SU-DHL-6 (cell line): ENCODE measurements around the gene TRMT5.

Source experiments
- H2AFZ ChIP-seq: fragments of 200-600 bp; sonication (generic); 2 replicates; pipeline ENCODE4 v1.6.1; 2014; ENCODE audit warnings: low read depth, mild to moderate bottlenecking, moderate library complexity, mixed read lengths, antibody characterized with exemption, low read length; ENCODE audit not compliant: severe bottlenecking
- H3F3A ChIP-seq: fragments of 200-600 bp; shearing (Covaris generic); 2 replicates; pipeline ENCODE4 v1.6.0; 2016; ENCODE audit warnings: antibody characterized with exemption, mild to moderate bottlenecking; ENCODE audit not compliant: insufficient read depth
- H3K27ac ChIP-seq: fragments of 200-600 bp; sonication (generic); 2 replicates; pipeline ENCODE4 v1.5.1; 2016; ENCODE audit warnings: low read depth, mild to moderate bottlenecking, low read length, moderate library complexity, mixed read lengths
- H3K27me3 ChIP-seq: fragments of 200-600 bp; sonication (generic), shearing (Covaris generic); 2 replicates; pipeline ENCODE4 v1.6.0; 2014; ENCODE audit warnings: mild to moderate bottlenecking, low read length
- H3K36me3 ChIP-seq: fragments of 200-600 bp; sonication (generic); 2 replicates; pipeline ENCODE4 v1.6.1; 2014; ENCODE audit warnings: mild to moderate bottlenecking, low read length, mixed read lengths
- H3K4me2 ChIP-seq: fragments of 300-600, 200-600 bp; shearing (Covaris generic), sonication (generic); 2 replicates; pipeline ENCODE4 v1.6.0; 2014; ENCODE audit warnings: low read length, low read depth, mild to moderate bottlenecking; ENCODE audit not compliant: poor library complexity, severe bottlenecking
- H3K4me3 ChIP-seq: fragments of 200-600 bp; sonication (generic); 2 replicates; pipeline ENCODE4 v1.5.1; 2014; ENCODE audit warnings: antibody characterized with exemption, low read length, mild to moderate bottlenecking, mixed read lengths; ENCODE audit not compliant: insufficient read depth, poor library complexity, severe bottlenecking
- H3K79me2 ChIP-seq: fragments of 200-600 bp; sonication (generic); 2 replicates; pipeline ENCODE4 v1.6.1; 2014; ENCODE audit warnings: mild to moderate bottlenecking, low read length, moderate library complexity; ENCODE audit not compliant: insufficient read depth
- H3K9ac ChIP-seq: fragments of 200-600 bp; sonication (generic); 2 replicates; pipeline ENCODE4 v1.7.0; 2014; ENCODE audit warnings: mild to moderate bottlenecking, low read length
- H3K9me2 ChIP-seq: fragments of 200-600 bp; sonication (generic); replicated peaks from 2 replicates; pipeline ENCODE4 v1.6.1; 2014; ENCODE audit warnings: low read length; ENCODE audit not compliant: insufficient read depth
- H3K9me3 ChIP-seq: fragments of 200-600 bp; sonication (generic); 2 replicates; pipeline ENCODE4 v1.6.1; 2014; ENCODE audit warnings: low read length, mixed read lengths; ENCODE audit not compliant: insufficient read depth
- H4K20me1 ChIP-seq: fragments of 200-600 bp; sonication (generic); 2 replicates; pipeline ENCODE4 v1.6.1; 2014; ENCODE audit warnings: low read depth, mild to moderate bottlenecking, antibody characterized with exemption, low read length, moderate library complexity, mixed read lengths
- CTCF ChIP-seq: fragments of 200-600 bp; sonication (generic); IDR thresholded peaks from one replicate; pipeline ENCODE4 v1.5.1; 2017; ENCODE audit warnings: antibody characterized with exemption, mild to moderate bottlenecking, low read length, moderate library complexity; ENCODE audit not compliant: insufficient read depth, poor library complexity, severe bottlenecking
- EZH2phosphoT487 ChIP-seq: fragments of 200-600 bp; sonication (generic), shearing (Covaris generic); conservative IDR thresholded peaks from 2 replicates; pipeline ENCODE4 v1.6.1; 2018; ENCODE audit warnings: mild to moderate bottlenecking, antibody characterized with exemption, low read length, moderate library complexity, mixed read lengths

Gene TRMT5

GRCh38 chr14:60974090-60974651 is 6.7 kb downstream of the TRMT5 start:
- peaks cover 4% of the 10 kb centered on the region; the same call in 1 of the 2 replicates for H3F3A ChIP-seq
- H4K20me1 ChIP-seq = no peaks in the 10 kb centered on the region
- H2AFZ ChIP-seq = no peak overlapping the region
- no peaks in the 10 kb centered on the region for H3K9me2 ChIP-seq
- peaks cover 5% of the 10 kb centered on the region; the same call in 1 of the 2 replicates for H3K79me2 ChIP-seq
- no peak overlapping the region for H3K27ac ChIP-seq
- H3K27me3 ChIP-seq = no peaks in the 10 kb centered on the region
- peaks cover 13% of the 10 kb centered on the region; the same call in 1 of the 2 replicates for H3K36me3 ChIP-seq
- H3K9ac ChIP-seq = no peak overlapping the region
- H3K9me3 ChIP-seq = no peaks in the 10 kb centered on the region
- TF ChIP-seq CTCF (no peak), EZH2phosphoT487 (no peak)
- no peak overlapping the region for H3K4me3 ChIP-seq
- no peak overlapping the region for H3K4me2 ChIP-seq

- Histone ChIP-seq H2AFZ (no peak overlapping the region), H3K79me2 (no peaks in the 10 kb centered on the region; the same call in 1 of the 2 replicates), H3K9ac (no peak overlapping the region), H3K27me3 (no peaks in the 10 kb centered on the region), H3K9me2 (no peaks in the 10 kb centered on the region), H4K20me1 (no peaks in the 10 kb centered on the region), H3K4me2 (no peak overlapping the region), H3K4me3 (no peak overlapping the region), H3K27ac (no peak overlapping the region), H3K36me3 (peaks cover 13% of the 10 kb centered on the region; the same call in 1 of the 2 replicates), H3F3A (no peaks in the 10 kb centered on the region; the same call in 1 of the 2 replicates), H3K9me3 (no peaks in the 10 kb centered on the region)
- no peak for TF ChIP-seq EZH2phosphoT487
- TF ChIP-seq CTCF = no peak
Observed at GRCh38 chr14:60973070-60973469, 7.8 kb downstream of the TRMT5 start.

- Histone ChIP-seq H3K9me3 (no peaks in the 10 kb centered on the region), H3K79me2 (no peaks in the 10 kb centered on the region; the same call in 1 of the 2 replicates)
Observed at GRCh38 chr14:60972295-60972694, 8.6 kb downstream of the TRMT5 start.

More at GRCh38 chr14:60972295-60972694, 8.6 kb downstream of the TRMT5 start:
- Histone ChIP-seq H3K4me3 (no peak overlapping the region), H3K9ac (no peak overlapping the region), H3K36me3 (peaks cover 8% of the 10 kb centered on the region; the same call in 1 of the 2 replicates), H2AFZ (no peak overlapping the region), H3F3A (no peaks in the 10 kb centered on the region; the same call in 1 of the 2 replicates), H3K4me2 (no peak overlapping the region), H3K9me2 (no peaks in the 10 kb centered on the region), H4K20me1 (no peaks in the 10 kb centered on the region), H3K27ac (no peak overlapping the region), H3K27me3 (no peaks in the 10 kb centered on the region)
- TF ChIP-seq CTCF = no peak
- no peak for TF ChIP-seq EZH2phosphoT487
